ENCODE measurements around the gene SERTAD2. TPM values are rescaled to one million over a fixed set of nuclear protein-coding genes. Genes with fewer than 3 reads are reported as not detected.

Gene SERTAD2
- total RNA-seq, 2 donors from 2014 or later: 15.8 to 22.2 TPM

DNA sequence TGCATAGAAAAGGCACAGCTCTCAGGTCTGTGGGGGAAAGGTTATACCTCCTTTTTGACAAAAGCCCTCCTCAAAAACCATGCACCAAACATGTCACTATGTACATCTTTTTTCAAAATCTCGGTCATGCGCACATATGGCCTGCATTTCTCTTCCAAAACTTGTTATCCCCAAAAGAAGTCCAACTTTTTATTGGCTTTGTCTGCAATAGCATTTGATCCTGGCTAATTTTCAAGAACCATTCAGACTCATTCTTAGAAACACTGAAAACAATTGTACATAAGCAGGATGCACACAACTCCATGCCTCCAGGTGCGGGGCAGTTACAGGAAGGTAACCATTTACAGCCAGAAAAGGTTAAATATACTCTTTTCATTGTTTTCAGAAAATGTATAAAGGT, 21.9 kb downstream of the SERTAD2 start:
- TF ChIP-seq, protein P1, sequence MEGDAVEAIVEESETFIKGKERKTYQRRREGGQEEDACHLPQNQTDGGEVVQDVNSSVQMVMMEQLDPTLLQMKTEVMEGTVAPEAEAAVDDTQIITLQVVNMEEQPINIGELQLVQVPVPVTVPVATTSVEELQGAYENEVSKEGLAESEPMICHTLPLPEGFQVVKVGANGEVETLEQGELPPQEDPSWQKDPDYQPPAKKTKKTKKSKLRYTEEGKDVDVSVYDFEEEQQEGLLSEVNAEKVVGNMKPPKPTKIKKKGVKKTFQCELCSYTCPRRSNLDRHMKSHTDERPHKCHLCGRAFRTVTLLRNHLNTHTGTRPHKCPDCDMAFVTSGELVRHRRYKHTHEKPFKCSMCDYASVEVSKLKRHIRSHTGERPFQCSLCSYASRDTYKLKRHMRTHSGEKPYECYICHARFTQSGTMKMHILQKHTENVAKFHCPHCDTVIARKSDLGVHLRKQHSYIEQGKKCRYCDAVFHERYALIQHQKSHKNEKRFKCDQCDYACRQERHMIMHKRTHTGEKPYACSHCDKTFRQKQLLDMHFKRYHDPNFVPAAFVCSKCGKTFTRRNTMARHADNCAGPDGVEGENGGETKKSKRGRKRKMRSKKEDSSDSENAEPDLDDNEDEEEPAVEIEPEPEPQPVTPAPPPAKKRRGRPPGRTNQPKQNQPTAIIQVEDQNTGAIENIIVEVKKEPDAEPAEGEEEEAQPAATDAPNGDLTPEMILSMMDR (IDR thresholded peaks at IDR 0.05): no peak
- H3K36me3 ChIP-seq: peaks cover 35% of the 10 kb centered on the region

DNA sequence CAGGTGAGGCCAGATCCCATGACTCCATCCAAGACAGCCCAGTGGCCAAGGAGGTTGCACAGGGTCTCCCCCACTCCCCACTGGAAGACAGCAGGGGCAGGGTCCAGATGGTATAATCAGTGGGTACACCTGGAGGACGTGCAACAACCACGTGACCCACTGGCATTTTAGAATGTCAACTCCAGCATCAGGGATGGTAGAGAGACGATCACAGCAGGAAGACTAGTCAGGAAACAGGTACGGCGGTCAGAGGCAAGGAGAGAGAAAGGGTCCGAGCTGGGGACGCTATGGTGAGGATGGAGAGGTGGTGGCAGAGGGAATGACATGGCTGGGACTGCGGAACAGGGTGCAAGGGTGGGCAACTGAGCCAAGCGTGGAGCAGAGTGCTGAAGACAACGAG, 23.0 kb downstream of the SERTAD2 start:
- no peaks in the 10 kb centered on the region for H3K4me1 ChIP-seq
- peak; percentile 36 for DNase-seq (ENCODE audit: low spot score)
- no peak overlapping the region for H3K4me3 ChIP-seq
- H3K9me3 ChIP-seq: no peaks in the 10 kb centered on the region
- TF ChIP-seq, protein P1 (IDR thresholded peaks at IDR 0.05): no peak
- no peaks in the 10 kb centered on the region for H3K27me3 ChIP-seq
- H3K36me3 ChIP-seq: peaks cover 25% of the 10 kb centered on the region
- no peak overlapping the region for H3K27ac ChIP-seq

More for the DNA sequence above, 21.9 kb downstream of the SERTAD2 start:
- DNase-seq (ENCODE audit: low spot score): no peak
- Histone ChIP-seq H3K4me1 (peaks cover 0 to 5% of the 10 kb centered on the region in 2 donors), H3K27me3 (no peaks in the 10 kb centered on the region), H3K4me3 (no peak overlapping the region), H3K9me3 (no peaks in the 10 kb centered on the region), H3K27ac (no peak overlapping the region)

DNA sequence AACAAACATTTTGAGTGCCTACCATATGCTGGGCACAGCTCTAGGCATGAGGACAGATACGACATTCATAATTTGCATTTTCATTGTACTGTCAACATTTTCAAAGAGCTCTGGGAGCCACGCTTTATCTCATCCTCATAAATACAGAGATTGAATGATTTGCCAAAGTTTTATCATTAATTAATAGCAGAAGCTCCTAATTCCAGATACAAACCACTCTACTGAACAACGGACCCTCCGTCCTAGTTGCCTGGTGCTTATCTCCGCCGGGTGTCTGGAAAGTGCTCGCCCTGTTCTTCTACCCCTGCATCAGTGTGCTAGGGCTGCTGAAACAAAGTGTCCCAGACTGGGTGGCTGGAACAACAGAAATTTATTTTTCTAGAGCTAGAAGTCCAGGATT, 23.8 kb downstream of the SERTAD2 start:
- Histone ChIP-seq H3K27me3 (no peaks in the 10 kb centered on the region), H3K4me1 (no peaks in the 10 kb centered on the region), H3K9me3 (no peaks in the 10 kb centered on the region), H3K4me3 (no peak overlapping the region), H3K36me3 (peaks cover 16% of the 10 kb centered on the region), H3K27ac (no peak overlapping the region)
- TF ChIP-seq, protein P1 (IDR thresholded peaks at IDR 0.05): no peak
- no peak for DNase-seq (ENCODE audit: low spot score)

DNA sequence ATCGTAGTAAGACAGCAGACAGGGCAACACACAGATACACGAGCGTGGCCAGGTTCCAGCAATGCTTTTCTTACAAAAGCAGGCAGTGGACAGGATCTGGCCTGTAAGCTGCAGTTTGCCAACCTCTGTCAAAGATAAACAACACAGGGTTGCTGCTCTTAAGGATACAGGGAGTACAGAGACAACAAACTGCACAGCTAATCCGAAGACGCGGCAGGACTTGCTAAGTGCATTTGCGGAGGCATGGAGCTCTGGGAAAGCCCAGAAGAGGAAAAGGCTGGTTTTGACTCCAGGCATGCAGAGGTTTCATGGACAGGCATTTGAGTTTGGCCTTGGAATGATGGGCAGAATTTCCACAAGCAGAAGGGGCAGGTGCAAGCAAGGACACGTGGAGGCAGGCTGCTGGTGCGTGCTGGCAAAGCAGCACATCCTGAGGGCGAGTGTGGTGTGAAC, 24.4 kb downstream of the SERTAD2 start:
- TF ChIP-seq, protein P1 (IDR thresholded peaks at IDR 0.05): no peak
- peak; percentile 50 for DNase-seq (ENCODE audit: low spot score)

DNA sequence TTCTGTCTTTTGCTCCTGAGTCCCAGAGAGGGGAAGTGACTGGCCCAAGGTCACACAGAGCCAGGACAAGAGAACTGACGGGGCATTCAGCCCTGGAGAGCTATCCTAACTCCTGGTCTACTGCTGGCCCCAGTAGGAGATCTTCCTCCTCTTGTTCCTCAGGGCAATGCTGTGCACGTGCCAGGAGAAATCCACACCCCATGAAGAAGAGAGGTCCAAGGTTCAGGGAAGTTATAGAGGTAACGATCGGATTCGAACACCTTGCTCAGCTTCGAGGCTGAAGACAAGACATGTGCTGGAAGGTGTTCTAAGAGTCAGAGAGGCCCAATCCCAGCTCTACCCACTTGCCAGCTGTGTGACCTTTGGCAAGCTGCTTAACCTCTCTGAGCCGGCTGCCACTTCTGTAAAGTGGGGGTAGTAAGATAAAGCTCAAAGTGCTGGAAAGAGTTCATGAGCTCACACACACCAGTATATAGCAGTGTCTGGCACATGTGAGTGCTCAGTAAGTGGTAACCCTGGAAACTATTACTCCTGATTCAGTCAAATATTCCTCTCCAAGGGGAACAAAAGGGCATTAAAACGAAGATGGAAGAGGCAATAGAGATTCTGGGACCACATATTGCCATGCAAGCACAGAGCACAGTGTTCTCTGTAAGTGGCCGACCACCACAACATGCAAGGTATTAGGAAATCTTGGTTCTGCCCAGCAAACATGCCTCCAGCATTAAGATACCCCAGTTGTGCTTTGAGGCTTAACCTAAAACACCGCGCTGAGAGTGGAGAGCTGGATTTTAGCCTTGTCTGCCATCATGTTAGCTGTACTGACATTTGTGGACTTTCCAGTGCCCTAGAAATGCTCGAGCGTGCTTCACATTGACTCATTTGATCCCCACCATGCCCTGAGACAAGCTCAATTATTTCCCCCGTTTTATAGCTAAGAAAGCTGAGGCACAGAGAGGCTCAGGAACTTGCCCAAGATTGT, 25.6 kb downstream of the SERTAD2 start:
- H3K27ac ChIP-seq: no peak overlapping the region
- no peak overlapping the region for H3K4me3 ChIP-seq
- peak; percentile 30 for DNase-seq (ENCODE audit: low spot score)
- no peaks in the 10 kb centered on the region for H3K9me3 ChIP-seq
- TF ChIP-seq, protein P1 (IDR thresholded peaks at IDR 0.05): no peak
- no peaks in the 10 kb centered on the region for H3K4me1 ChIP-seq
- H3K27me3 ChIP-seq: no peaks in the 10 kb centered on the region
- peaks cover under 1% of the 10 kb centered on the region for H3K36me3 ChIP-seq

More for the DNA sequence above, 24.4 kb downstream of the SERTAD2 start:
- Histone ChIP-seq H3K27ac (no peak overlapping the region), H3K4me1 (no peaks in the 10 kb centered on the region), H3K9me3 (no peaks in the 10 kb centered on the region), H3K36me3 (peaks cover 11% of the 10 kb centered on the region), H3K4me3 (no peak overlapping the region), H3K27me3 (no peaks in the 10 kb centered on the region)

Measured in right atrium auricular region (tissue), 2 donors.